Tongue (tissue), 2 donors: Measurements from ENCODE around the gene HPS1. TPM values are rescaled to one million over a fixed set of nuclear protein-coding genes. Genes with fewer than 3 reads are reported as not detected.
A peak's percentile ranks its signal among the peaks of the same experiment; 100 is the strongest.

Source experiments
- DNase-seq: peaks from one replicate; pipeline ENCODE4 v3.0.0-alpha.2; 2015
- total RNA-seq: library from RNA; depleted of rRNA; stranded (reverse); fragments of >200 nt; gene quantifications from one replicate; pipeline ENCODE4 v1.2.3, GENCODE V29; 2014

HPS1 gene
- total RNA-seq, 1 donor from 2014 or later = 12.0 TPM

GRCh38 chr10:98431016-98431415 is 15.7 kb downstream of the HPS1 start:
- DNase-seq = no peak

GRCh38 chr10:98430427-98430826 is 16.3 kb downstream of the HPS1 start:
- DNase-seq = no peak

- DNase-seq = no peak
Observed at GRCh38 chr10:98429320-98430072, 17.2 kb downstream of the HPS1 start.

GRCh38 chr10:98427011-98427515 is 19.7 kb downstream of the HPS1 start:
- no peak for DNase-seq

DNA sequence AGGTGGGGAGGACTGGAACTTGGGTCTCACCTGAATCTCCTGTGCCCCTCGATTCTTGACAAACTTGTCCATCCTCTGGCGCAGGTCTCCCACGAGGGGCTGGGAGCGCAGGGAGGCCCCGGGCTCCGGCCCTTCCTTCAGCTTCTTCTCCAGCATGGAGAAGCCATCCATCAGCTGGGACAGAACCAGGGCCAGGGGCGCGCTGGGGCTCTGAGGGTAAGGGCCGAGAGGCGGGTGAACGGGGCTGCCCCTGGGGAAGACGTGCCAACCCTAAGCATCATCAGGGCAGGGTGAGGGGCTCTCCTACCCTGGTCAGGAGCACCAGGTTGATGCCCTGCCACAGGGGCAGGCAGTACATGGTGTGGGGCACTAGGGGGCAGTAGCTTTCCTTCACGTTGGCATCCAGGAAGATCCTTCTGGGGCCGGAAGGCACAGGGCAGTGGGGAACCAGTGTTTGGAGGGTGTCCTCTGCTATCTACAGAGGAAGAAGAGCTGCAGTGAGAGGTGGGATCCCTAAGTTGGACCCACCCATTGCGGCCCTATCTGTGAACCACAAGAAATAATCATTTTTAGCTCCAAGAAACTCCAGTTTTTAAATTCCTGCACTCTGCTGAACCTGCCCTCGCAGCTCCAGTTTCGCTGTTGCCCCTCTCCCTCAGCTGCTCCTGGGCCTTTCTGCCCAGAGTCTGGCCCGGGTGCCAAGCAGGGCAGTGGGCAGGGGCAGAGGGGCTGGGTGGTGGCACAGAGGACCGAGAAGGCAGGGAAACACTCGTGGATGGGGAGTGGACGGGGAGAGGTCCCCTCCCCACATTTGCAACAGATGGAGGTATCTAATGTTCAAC is 21.0 kb downstream of the HPS1 start:
- no peak for DNase-seq

DNA sequence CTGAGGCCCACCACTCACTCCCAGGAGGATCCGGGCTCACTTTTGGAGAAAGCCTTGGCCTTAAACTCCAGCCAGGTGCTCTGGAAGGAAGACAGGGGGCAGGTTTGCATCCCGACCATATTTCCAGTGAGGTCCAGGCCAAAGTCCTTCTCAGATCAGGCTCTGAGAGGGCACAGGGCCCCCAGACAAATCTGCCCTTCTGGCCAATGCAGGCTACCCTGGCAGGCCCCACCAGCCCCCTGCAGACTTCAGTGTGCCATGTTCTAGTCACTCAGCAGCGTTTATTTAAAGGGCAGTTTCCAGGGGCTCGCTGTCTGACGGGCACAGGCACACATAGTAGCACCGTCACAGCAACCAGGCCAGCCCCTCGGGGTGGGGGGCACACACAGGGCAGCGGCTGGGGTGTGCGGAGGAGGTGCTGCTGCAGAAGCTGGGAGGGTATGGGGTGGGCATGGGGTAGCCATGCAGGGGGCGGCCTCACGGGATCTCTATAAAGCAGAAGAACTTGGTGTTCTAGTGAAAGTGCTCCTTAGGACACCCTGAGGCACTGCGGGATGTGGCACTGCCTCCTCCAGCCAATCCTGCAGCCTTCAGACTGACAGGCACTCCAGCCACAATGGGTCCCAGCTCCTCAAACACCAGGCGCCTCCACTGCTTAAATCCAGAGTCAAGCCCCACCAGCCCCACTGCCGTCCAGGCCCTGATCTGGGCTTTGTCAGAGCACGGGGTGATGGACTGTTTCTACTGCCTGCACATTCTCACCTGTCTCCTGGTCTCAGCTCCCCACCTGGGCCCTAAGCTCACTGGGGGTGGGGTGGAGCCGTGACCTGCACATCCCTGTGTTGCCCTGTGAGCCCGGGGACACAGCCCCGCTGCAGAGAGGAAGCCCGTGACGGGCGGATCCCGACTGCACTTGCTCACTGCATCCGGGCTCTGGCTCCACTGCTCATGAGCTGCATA is 22.2 kb downstream of the HPS1 start:
- DNase-seq = no peak

GRCh38 chr10:98423691-98424120 is 23.0 kb downstream of the HPS1 start:
- DNase-seq = no peak

- no peak for DNase-seq
Observed at GRCh38 chr10:98422182-98422581, 24.6 kb downstream of the HPS1 start.

DNA sequence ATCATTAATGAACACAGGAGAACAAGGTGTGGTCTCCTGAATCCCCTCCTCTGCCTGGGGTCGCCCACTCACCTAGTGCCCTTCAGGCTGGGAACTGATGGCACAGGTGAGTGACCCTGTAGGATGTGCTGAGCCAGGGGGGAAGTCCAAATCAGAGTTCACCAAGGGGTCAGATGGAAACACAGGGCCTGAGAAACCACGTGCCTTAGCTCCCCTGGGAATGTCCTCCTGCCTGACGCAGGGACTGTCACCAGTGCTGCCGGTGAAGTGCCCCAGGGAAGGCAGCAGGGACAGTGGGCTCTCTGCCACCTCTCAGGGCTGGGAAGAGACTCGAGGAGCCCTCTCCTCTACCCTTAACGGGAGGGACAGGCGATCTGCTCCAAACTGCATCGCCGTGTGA is 25.9 kb downstream of the HPS1 start:
- DNase-seq = no peak

DNA sequence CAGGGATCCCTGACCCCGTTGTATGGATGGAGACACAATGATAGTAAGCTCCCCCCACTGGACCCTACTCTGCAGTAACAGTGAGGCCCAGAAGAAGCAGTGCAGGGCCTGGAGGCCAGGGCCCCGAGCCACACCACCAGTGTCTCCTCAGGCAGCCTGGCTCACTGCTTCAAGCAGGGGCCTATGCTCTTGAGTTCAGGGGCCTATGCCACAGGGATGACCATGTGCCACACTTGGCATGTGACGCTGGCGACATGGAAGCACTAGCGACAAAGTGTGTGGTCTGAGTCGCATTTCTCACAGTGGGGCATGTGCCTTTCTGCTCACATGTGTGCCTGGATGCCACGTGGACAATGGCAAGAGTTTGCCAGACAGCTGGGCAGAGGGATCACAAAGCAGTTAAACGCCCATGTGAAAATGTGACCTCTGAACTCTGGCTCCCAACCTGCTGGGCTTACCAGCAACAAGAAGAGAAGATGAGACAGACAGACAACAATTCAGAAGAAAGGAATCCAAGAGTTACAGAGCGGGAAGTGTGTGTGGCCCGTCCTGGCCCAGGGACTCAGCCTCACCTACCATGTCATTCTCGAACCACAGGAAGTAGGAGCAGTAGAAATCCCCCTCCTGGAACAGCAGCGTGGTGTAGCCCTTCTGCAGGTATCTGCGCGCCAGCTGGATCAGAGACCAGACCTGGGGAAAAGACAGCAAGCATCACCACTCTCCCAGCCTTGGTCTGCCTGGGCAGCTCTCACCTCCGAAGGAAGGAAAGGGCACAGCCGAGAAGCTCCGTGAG is 27.1 kb downstream of the HPS1 start:
- no peak for DNase-seq

DNA sequence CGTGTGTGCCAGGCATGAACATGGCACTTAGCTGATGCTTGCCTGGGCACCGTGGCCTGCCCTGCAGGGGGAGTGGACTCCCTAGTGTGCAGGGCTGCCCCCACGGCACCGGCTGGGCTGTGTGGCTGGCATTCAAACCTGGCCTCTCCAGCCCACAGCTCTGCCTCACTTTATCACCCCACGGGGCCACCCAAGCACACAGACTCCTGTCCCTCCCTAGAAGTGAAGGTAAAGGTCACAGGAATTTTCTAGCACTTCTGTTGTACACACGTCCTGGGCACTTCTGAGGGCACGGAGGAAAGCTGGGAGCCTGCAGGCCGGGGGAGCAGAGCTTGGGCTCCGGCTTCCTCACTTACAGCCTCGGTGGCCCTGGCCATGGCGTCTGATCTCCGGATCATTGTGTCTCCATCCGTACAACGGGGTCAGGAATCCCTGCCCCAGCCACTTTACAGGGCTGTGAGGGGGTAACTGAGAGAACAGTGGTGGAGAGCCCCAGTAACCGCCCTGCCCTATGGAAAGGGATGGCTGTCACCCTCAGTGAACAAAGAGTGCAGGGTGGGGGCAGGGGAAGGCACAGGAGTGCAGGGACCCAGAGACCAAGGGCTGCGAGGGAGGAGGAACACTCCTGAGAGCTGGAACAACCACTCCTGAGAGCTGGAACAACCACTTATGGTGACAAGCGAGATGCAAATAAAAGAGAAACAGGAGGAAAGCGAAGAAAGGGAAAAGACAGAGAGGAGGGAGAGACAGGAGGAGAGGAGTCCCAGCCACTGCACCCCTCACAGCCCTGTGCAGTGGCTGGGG is 27.9 kb downstream of the HPS1 start:
- no peak for DNase-seq

DNA sequence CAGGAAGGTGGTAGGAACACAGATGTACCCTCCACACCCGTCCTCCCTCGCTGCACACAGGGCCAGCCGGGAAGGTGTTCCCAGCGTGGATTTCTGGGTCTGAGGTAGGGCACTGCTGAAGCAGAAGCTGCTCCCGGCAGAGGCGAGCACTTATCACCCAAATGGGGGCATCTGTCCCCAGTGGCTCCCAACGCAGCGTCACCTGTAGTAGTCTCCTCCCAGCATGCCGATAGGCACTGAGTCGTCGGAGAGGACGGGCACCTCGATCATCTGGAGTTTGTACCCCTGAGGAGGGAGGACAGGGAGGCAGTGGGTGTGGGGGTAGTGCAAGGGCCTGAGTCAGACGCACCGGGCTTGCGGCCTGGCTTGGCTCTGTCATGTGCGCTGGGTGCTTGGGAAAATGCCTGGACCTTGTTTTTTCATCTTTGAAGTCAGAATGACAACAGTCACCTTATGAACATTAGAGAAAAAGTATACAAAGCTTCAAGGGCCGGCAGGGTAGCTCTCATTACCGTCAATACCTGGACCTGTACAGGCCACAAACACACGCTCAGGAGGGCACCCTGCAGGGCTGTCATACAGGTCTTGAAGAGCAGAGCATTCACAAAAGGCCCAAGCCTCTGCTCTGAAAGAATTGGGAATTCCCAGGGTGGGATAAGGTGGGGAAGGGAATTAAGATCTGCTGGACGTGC is 28.6 kb downstream of the HPS1 start:
- no peak for DNase-seq

DNA sequence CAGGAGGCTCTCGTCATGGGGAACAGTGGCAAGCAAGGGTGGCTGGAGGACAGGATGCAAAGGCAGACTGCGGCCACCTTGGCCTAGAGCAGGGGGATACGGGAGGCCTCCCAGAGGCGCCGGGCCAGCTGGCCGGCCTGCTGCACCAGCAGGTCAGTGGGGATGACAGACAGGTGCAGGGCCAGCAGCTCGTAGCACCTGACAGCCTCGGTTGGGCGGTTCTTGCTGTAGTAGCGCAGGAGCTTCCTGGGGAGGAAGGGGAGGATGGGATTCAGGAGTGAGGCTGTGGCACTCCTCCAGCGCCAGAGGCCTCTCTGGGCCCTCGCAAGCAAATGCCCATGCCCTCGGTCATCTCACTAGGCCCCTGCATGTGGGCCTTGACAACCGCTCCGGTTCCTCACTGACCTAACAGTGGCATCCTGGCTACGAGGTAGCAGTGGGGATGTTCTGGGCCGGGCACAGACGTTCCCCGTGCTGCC is 29.2 kb downstream of the HPS1 start:
- no peak for DNase-seq

GRCh38 chr10:98416606-98417388 is 29.9 kb downstream of the HPS1 start:
- no peak for DNase-seq

DNA sequence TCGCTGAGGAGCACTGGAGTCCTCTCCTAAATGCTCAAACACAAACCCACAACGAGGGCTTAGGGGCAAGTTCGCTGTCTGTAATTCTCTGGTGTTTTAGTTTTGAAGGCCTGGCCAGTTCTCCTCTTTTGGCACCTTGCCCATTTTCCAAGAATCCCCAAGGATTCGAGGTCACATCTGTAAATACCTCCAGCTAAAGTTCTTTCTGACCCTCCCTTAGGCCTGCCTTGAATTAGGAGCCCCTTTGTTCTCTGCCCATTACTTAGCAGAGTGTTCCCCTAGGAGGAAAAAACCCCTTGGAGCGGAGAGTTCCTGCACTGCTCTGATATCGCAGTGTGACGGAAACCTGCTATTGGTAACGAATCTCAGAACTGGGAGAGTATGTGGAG is 31.0 kb downstream of the HPS1 start:
- peak; percentile 32 for DNase-seq

DNA sequence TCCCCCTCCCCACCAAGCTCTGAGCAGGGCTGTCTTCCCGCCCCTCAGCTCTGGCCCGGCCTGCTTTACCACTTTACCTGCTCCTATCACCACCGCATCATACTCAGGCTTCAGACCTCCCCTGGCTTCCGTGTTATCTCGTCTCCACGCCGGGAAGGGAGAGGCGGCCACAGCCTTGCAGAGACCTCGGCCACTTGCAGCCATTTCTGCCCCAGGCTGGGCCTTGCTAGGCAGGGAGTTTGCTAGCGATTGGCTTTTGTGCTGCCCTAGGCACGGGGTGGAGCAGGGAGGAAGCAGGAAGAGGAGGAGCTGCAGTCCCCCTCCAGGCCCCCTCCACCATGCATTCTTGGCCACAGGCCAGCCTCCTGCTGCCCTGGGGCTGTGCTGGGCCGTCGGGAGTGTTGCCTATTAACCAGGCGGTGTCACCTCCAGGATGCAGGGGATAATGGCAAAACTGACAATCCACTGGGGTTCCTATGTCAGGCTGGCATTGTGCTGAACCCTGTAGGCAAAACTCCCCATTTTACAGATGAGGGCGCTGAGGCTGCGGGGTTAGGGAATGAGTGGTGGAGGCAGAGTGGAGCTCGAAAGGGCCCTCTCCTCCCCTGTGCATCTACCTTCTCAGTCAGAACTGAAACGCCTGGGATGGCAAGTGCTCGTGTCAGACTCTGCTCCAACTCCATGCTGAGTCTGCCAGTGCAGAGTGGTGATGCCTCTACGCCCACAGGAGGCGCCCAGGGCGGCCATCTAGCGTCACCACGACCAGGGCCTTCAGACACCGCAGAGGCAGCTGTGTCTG is 31.6 kb downstream of the HPS1 start, which contains the start of gene PYROXD2:
TSS of gene PYROXD2 (minus strand) at position 251 of the 799 bp plus-strand sequence. CDS start at position 204, 47 bp downstream.
- DNase-seq = peak; percentile 95

- no peak for DNase-seq
Observed at GRCh38 chr10:98414578-98414931, 32.2 kb downstream of the HPS1 start.

GRCh38 chr10:98411768-98412167 is 35.0 kb downstream of the HPS1 start:
- no peak for DNase-seq
